Measurements from ENCODE around the gene CDH4. TPM values are rescaled to one million over a fixed set of nuclear protein-coding genes. Genes with fewer than 3 reads are reported as not detected.

The CDH4 gene
- total and polyA plus RNA-seq, 2 donors (not counting 1 experiment from before 2014, with no cell fraction given): not detected

GRCh38 chr20:61732511-61733210, 480.6 kb downstream of the CDH4 start:
- ChIA-PET CTCF (no interaction called here), POLR2A (no interaction called here)
- Histone ChIP-seq H3K79me2 (ENCODE audit: control insufficient read depth, insufficient read depth, low read length) (no peaks in the 10 kb centered on the region), H2AFZ (ENCODE audit: insufficient read depth, low read depth, low read length, poor library complexity, severe bottlenecking) (no peak overlapping the region), H3K27ac (ENCODE audit: low read length in 2 of 2) (no peak overlapping the region), H3K36me3 (replicated peaks in 1 of 2; ENCODE audit: control extremely low read depth in 1 of 2, control insufficient read depth in 1 of 2, extremely low read depth in 1 of 2, insufficient read depth in 2 of 2, low read length in 1 of 2) (no peaks in the 10 kb centered on the region), H3K4me2 (replicated peaks; ENCODE audit: low read depth, low read length, poor library complexity, severe bottlenecking) (no peak overlapping the region), H3K4me3 (ENCODE audit: control extremely low read depth in 1 of 5, extremely low read depth in 1 of 5, insufficient read depth in 1 of 5, low read depth in 2 of 5, low read length in 4 of 5) (no peak overlapping the region), H3K9ac (ENCODE audit: low read length) (no peak overlapping the region), H4K20me1 (ENCODE audit: control insufficient read depth, insufficient read depth, low read length, poor library complexity, severe bottlenecking) (no peaks in the 10 kb centered on the region), H3K27me3 (replicated peaks in 1 of 4; ENCODE audit: control extremely low read depth in 1 of 4, control insufficient read depth in 3 of 4, insufficient read depth in 4 of 4, low read length in 3 of 4) (no peaks in the 10 kb centered on the region), H3K4me1 (ENCODE audit: control insufficient read depth in 2 of 2, insufficient read depth in 2 of 2, low read length in 2 of 2) (no peaks in the 10 kb centered on the region), H3K9me3 (ENCODE audit: control extremely low read depth in 1 of 3, control insufficient read depth in 2 of 3, insufficient read depth in 1 of 3, low read length in 2 of 3) (peaks cover 0 to 25% (median 0%) of the 10 kb centered on the region in 3 donors)
- ATAC-seq (ENCODE audit: low read depth): no peak
- Mint-ChIP-seq H3K4me1 (no peaks in the 10 kb centered on the region), H3K4me3 (no peak overlapping the region), H3K9me3 (ENCODE audit: insufficient read depth) (no peaks in the 10 kb centered on the region), H3K27me3 (no peaks in the 10 kb centered on the region), H3K27ac (no peak overlapping the region)
- TF ChIP-seq CTCF (IDR thresholded peaks at IDR 0.05): no peak
- no peak for TF ChIP-seq EZH2 (IDR thresholded peaks at IDR 0.05; ENCODE audit: borderline replicate concordance, insufficient read depth, low read depth, low read length, poor library complexity, severe bottlenecking)
- no peak for DNase-seq
- intact Hi-C loops (cut with micrococcal nuclease): no loop called here
- 90% methylated on average over 13 of the region's 19 CpGs for WGBS (ENCODE audit: insufficient coverage)

- no peak overlapping the region for H3K27ac Mint-ChIP-seq
- no peaks in the 10 kb centered on the region for H3K27me3 Mint-ChIP-seq
- no peak overlapping the region for H3K4me2 ChIP-seq (replicated peaks; ENCODE audit: low read depth, low read length, poor library complexity, severe bottlenecking)
- H3K9me3 Mint-ChIP-seq (ENCODE audit: insufficient read depth): no peaks in the 10 kb centered on the region
- no peaks in the 10 kb centered on the region for H4K20me1 ChIP-seq (ENCODE audit: control insufficient read depth, insufficient read depth, low read length, poor library complexity, severe bottlenecking)
- no peak overlapping the region for H3K4me3 Mint-ChIP-seq
- WGBS (ENCODE audit: insufficient coverage): 73% methylated on average over 9 of the region's 13 CpGs
- ChIA-PET POLR2A (no interaction called here), CTCF (no interaction called here)
- H3K9ac ChIP-seq (ENCODE audit: low read length): no peak overlapping the region
- no peak for DNase-seq
- H3K27me3 ChIP-seq (replicated peaks in 1 of 4; ENCODE audit: control extremely low read depth in 1 of 4, control insufficient read depth in 3 of 4, insufficient read depth in 4 of 4, low read length in 3 of 4): no peaks in the 10 kb centered on the region
- H3K79me2 ChIP-seq (ENCODE audit: control insufficient read depth, insufficient read depth, low read length): no peaks in the 10 kb centered on the region
- no peaks in the 10 kb centered on the region for H3K36me3 ChIP-seq (replicated peaks in 1 of 2; ENCODE audit: control extremely low read depth in 1 of 2, control insufficient read depth in 1 of 2, extremely low read depth in 1 of 2, insufficient read depth in 2 of 2, low read length in 1 of 2)
- H3K4me3 ChIP-seq (ENCODE audit: control extremely low read depth in 1 of 5, extremely low read depth in 1 of 5, insufficient read depth in 1 of 5, low read depth in 2 of 5, low read length in 4 of 5): no peak overlapping the region
- no peaks in the 10 kb centered on the region for H3K4me1 ChIP-seq (ENCODE audit: control insufficient read depth in 2 of 2, insufficient read depth in 2 of 2, low read length in 2 of 2)
- ATAC-seq (ENCODE audit: low read depth): no peak
- no peak overlapping the region for H2AFZ ChIP-seq (ENCODE audit: insufficient read depth, low read depth, low read length, poor library complexity, severe bottlenecking)
- intact Hi-C loops (cut with micrococcal nuclease): no loop called here
- H3K27ac ChIP-seq (ENCODE audit: low read length in 2 of 2): no peak overlapping the region
- peaks cover 0 to 21% (median 0%) of the 10 kb centered on the region in 3 donors for H3K9me3 ChIP-seq (ENCODE audit: control extremely low read depth in 1 of 3, control insufficient read depth in 2 of 3, insufficient read depth in 1 of 3, low read length in 2 of 3)
- no peak for TF ChIP-seq CTCF (IDR thresholded peaks at IDR 0.05)
- TF ChIP-seq EZH2 (IDR thresholded peaks at IDR 0.05; ENCODE audit: borderline replicate concordance, insufficient read depth, low read depth, low read length, poor library complexity, severe bottlenecking): no peak
- H3K4me1 Mint-ChIP-seq: no peaks in the 10 kb centered on the region
These were observed 481.2 kb downstream of the CDH4 start for GRCh38 chr20:61733216-61733615.

All from B cell (primary cell).